GM12801 (cell line): Measurements from ENCODE around the gene B3GNT7.

ENCODE experiments used
- CTCF ChIP-seq: IDR thresholded peaks from one replicate; pipeline ENCODE4 v1.5.1; 2011; ENCODE audit warnings: control low read depth; ENCODE audit not compliant: insufficient read length; ENCODE audit errors: extremely low read depth

The B3GNT7 gene

GRCh38 chr2:231383416-231384108 is 11.9 kb upstream of the B3GNT7 start:
- no peak for TF ChIP-seq CTCF

GRCh38 chr2:231384109-231384435 is 11.4 kb upstream of the B3GNT7 start:
- no peak for TF ChIP-seq CTCF

GRCh38 chr2:231384970-231385369 is 10.5 kb upstream of the B3GNT7 start:
- no peak for TF ChIP-seq CTCF

- no peak for TF ChIP-seq CTCF
These were observed 10.1 kb upstream of the B3GNT7 start for GRCh38 chr2:231385429-231385828.

GRCh38 chr2:231386446-231386845 is 9.1 kb upstream of the B3GNT7 start:
- no peak for TF ChIP-seq CTCF

GRCh38 chr2:231387904-231388724 is 7.4 kb upstream of the B3GNT7 start:
- no peak for TF ChIP-seq CTCF

GRCh38 chr2:231388725-231389346 is 6.7 kb upstream of the B3GNT7 start:
- TF ChIP-seq CTCF, result no peak
